Right lobe of liver (tissue), 4 donors: ENCODE measurements around the gene LMO3.

Source experiments
- CTCF ChIP-seq, 4 donors: fragments of 200-600 bp in 3 of 4; fragments of 450-650 bp in 1 of 4; IDR thresholded peaks; one replicate each; pipeline versions ENCODE4 v1.5.1 to v1.8.0; 2016 to 2022; ENCODE audit warnings: antibody characterized with exemption in 4 of 4, mild to moderate bottlenecking in 2 of 4
- POLR2A ChIP-seq: fragments of 450-650 bp; IDR thresholded peaks from one replicate; pipeline ENCODE4 v1.6.1; 2017; ENCODE audit warnings: antibody characterized with exemption, mild to moderate bottlenecking
- donor health status: DM: no; HTN: no; CAD: no.
- donor health status: DM: no; HTN: no; CAD: no.
- donor health status: DM: no; HTN: yes; CAD: no.

GRCh38 chr12:16600525-16600924, 5.4 kb downstream of the LMO3 start:
- TF ChIP-seq CTCF (IDR thresholded peaks at IDR 0.05) (no peak), POLR2A (no peak)
